Neural cell (in vitro differentiated cells): ENCODE data around the gene IBA57. TPM values are rescaled to one million over a fixed set of nuclear protein-coding genes. Genes with fewer than 3 reads are reported as not detected.

Experiments used
- H2AFZ ChIP-seq: fragments of 200-600, 300-800 bp; sonication (generic), shearing (Covaris generic); 2 replicates; pipeline ENCODE4 v1.6.0; 2014; ENCODE audit warnings: low read depth, mild to moderate bottlenecking, antibody characterized with exemption, low read length, moderate library complexity
- H3F3A ChIP-seq: fragments of 200-600 bp; shearing (Covaris generic); 2 replicates; pipeline ENCODE4 v1.6.1; 2016; ENCODE audit warnings: mild to moderate bottlenecking, moderate library complexity, mixed read lengths, antibody characterized with exemption, low read length; ENCODE audit not compliant: insufficient read depth, poor library complexity, severe bottlenecking
- H3K27ac ChIP-seq: fragments of 200-600, 300-800 bp; sonication (generic), shearing (Covaris generic); 2 replicates; pipeline ENCODE4 v1.5.1; 2014; ENCODE audit warnings: mild to moderate bottlenecking, low read length, moderate library complexity
- H3K27me3 ChIP-seq: fragments of 300-800, 200-600 bp; sonication (generic), shearing (Covaris generic); 2 replicates; pipeline ENCODE4 v1.6.0; 2014; ENCODE audit warnings: mild to moderate bottlenecking, low read depth, low read length, moderate library complexity; ENCODE audit not compliant: insufficient read depth
- H3K36me3 ChIP-seq: fragments of 300-800, 200-600 bp; sonication (generic), shearing (Covaris generic); 2 replicates; pipeline ENCODE4 v1.5.1; 2014; ENCODE audit warnings: mild to moderate bottlenecking, antibody characterized with exemption, low read length, moderate library complexity; ENCODE audit not compliant: insufficient read depth
- H3K4me2 ChIP-seq: fragments of 300-800, 200-600 bp; sonication (generic), shearing (Covaris generic); 2 replicates; pipeline ENCODE4 v1.6.0; 2014; ENCODE audit warnings: mild to moderate bottlenecking, low read length
- H3K4me3 ChIP-seq: fragments of 300-800, 200-600 bp; sonication (generic), shearing (Covaris generic); 2 replicates; pipeline ENCODE4 v1.5.1; 2014; ENCODE audit warnings: mild to moderate bottlenecking, low read length, moderate library complexity
- H3K79me2 ChIP-seq: fragments of 200-600 bp; shearing (Covaris generic); replicated peaks from 2 replicates; pipeline ENCODE4 v1.6.0; 2014; ENCODE audit warnings: mild to moderate bottlenecking, low read length, moderate library complexity; ENCODE audit not compliant: insufficient read depth
- H3K9ac ChIP-seq: fragments of 300-800, 200-600 bp; sonication (generic), shearing (Covaris generic); 2 replicates; pipeline ENCODE4 v1.6.1; 2016; ENCODE audit warnings: mild to moderate bottlenecking, low read length, mixed read lengths
- H3K9me2 ChIP-seq: fragments of 200-600 bp; shearing (Covaris generic); 2 replicates; pipeline ENCODE4 v1.6.1; 2016; ENCODE audit warnings: mild to moderate bottlenecking, low read length, mixed read lengths; ENCODE audit not compliant: insufficient read depth
- H3K9me3 ChIP-seq: fragments of 200-600, 300-800 bp; sonication (generic), shearing (Covaris generic); 2 replicates; pipeline ENCODE4 v1.6.1; 2016; ENCODE audit warnings: mild to moderate bottlenecking, mixed run types, low read length, moderate library complexity, mixed read lengths
- H4K20me1 ChIP-seq: fragments of 200-600 bp; shearing (Covaris generic); 2 replicates; pipeline ENCODE4 v1.6.1; 2016; ENCODE audit warnings: mild to moderate bottlenecking, mixed run types; ENCODE audit not compliant: insufficient read depth
- EP300 ChIP-seq: fragments of 450-650 bp; conservative IDR thresholded peaks from 2 replicates; pipeline ENCODE4 v1.6.1; 2014; ENCODE audit warnings: antibody characterized with exemption, mild to moderate bottlenecking, moderate library complexity; ENCODE audit not compliant: poor library complexity, severe bottlenecking
- EZH2 ChIP-seq: fragments of 200-600, 300-800 bp; shearing (Covaris generic), sonication (generic); IDR thresholded peaks from 2 replicates; pipeline ENCODE4 v1.6.1; 2014; ENCODE audit warnings: antibody characterized with exemption, low read length, borderline replicate concordance, mild to moderate bottlenecking; ENCODE audit not compliant: insufficient read depth, poor library complexity, severe bottlenecking
- MXI1 ChIP-seq: fragments of 450-650 bp; conservative IDR thresholded peaks from 2 replicates; pipeline ENCODE4 v1.6.1; 2014; ENCODE audit warnings: antibody characterized with exemption, mild to moderate bottlenecking; ENCODE audit not compliant: poor library complexity, severe bottlenecking
- POLR2AphosphoS5 ChIP-seq: IDR thresholded peaks from 2 replicates; pipeline ENCODE4 v1.6.1; 2012
- RAD21 ChIP-seq: fragments of 450-650 bp; conservative IDR thresholded peaks from 2 replicates; pipeline ENCODE4 v1.6.1; 2014; ENCODE audit warnings: antibody characterized with exemption, mild to moderate bottlenecking, moderate library complexity
- SMC3 ChIP-seq: fragments of 450-650 bp; conservative IDR thresholded peaks from 2 replicates; pipeline ENCODE4 v1.6.1; 2014; ENCODE audit warnings: antibody characterized with exemption, mild to moderate bottlenecking, moderate library complexity; ENCODE audit not compliant: poor library complexity
- TAF1 ChIP-seq: IDR thresholded peaks from 2 replicates; pipeline ENCODE4 v1.6.1; 2012; ENCODE audit warnings: low read depth
- polyA plus RNA-seq: library from polyadenylated mRNA; depleted of rRNA; stranded (reverse); fragments of >200 nt; gene quantifications from 2 replicates; pipeline ENCODE4 v1.2.3, GENCODE V29; 2014
- TF ChIP-seq, protein P1 (sequence below): fragments of 450-650 bp; IDR thresholded peaks from 2 replicates; pipeline ENCODE4 v1.5.1; 2014; ENCODE audit warnings: antibody characterized with exemption, mild to moderate bottlenecking, moderate library complexity; ENCODE audit not compliant: poor library complexity, severe bottlenecking
- TF ChIP-seq, protein P2 (sequence below): IDR thresholded peaks from 2 replicates; pipeline ENCODE4 v1.6.1; 2012; ENCODE audit warnings: borderline replicate concordance

The IBA57 gene
- polyA plus RNA-seq, 1 donor from 2014 or later, result 5.5 TPM

DNA sequence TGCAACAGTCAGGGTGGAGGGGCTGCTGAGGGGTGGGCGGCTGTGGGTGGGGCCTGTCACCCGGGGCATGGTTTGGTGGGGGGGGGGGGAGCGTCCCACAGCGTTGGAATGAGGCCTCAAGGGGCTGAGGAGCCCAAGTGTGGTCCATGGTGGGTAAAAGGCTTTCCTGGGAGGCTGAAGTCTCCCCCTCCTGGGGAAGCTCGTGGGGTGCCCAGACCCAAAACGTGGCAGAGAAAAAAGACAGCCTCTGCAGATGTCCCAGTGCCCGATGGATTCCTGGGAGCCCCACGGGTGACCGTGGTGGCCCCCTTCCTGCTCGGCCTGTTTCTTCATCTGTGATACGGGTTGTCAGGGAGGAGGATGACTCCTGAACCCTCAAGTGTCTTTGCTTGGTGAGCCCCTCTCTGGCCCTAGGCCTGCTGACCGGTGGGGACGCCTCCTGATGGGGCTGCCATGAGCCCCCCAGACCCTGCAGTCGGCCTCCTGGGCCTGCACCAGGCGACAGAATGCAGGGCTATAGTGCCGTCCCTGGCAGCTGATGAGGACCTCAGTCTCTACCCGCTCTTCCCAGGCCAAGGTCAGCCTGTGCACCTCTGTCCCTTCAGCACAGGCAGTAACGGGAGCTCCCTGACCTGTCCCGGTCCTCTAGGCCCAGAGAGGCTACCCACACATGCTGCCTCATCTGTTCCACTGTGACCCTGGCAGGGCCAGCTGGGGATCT lies 43.4 kb downstream of the IBA57 start:
- H3K27ac ChIP-seq, result no peak overlapping the region
- no peak overlapping the region for H2AFZ ChIP-seq
- H3K4me2 ChIP-seq, result no peak overlapping the region
- no peaks in the 10 kb centered on the region for H4K20me1 ChIP-seq
- TF ChIP-seq RAD21, result no peak
- TF ChIP-seq POLR2AphosphoS5, result no peak
- no peak for TF ChIP-seq TAF1
- TF ChIP-seq MXI1, result no peak
- TF ChIP-seq, protein P1, sequence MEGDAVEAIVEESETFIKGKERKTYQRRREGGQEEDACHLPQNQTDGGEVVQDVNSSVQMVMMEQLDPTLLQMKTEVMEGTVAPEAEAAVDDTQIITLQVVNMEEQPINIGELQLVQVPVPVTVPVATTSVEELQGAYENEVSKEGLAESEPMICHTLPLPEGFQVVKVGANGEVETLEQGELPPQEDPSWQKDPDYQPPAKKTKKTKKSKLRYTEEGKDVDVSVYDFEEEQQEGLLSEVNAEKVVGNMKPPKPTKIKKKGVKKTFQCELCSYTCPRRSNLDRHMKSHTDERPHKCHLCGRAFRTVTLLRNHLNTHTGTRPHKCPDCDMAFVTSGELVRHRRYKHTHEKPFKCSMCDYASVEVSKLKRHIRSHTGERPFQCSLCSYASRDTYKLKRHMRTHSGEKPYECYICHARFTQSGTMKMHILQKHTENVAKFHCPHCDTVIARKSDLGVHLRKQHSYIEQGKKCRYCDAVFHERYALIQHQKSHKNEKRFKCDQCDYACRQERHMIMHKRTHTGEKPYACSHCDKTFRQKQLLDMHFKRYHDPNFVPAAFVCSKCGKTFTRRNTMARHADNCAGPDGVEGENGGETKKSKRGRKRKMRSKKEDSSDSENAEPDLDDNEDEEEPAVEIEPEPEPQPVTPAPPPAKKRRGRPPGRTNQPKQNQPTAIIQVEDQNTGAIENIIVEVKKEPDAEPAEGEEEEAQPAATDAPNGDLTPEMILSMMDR, result no peak
- no peak for TF ChIP-seq EZH2
- TF ChIP-seq SMC3, result no peak
- TF ChIP-seq, protein P2, sequence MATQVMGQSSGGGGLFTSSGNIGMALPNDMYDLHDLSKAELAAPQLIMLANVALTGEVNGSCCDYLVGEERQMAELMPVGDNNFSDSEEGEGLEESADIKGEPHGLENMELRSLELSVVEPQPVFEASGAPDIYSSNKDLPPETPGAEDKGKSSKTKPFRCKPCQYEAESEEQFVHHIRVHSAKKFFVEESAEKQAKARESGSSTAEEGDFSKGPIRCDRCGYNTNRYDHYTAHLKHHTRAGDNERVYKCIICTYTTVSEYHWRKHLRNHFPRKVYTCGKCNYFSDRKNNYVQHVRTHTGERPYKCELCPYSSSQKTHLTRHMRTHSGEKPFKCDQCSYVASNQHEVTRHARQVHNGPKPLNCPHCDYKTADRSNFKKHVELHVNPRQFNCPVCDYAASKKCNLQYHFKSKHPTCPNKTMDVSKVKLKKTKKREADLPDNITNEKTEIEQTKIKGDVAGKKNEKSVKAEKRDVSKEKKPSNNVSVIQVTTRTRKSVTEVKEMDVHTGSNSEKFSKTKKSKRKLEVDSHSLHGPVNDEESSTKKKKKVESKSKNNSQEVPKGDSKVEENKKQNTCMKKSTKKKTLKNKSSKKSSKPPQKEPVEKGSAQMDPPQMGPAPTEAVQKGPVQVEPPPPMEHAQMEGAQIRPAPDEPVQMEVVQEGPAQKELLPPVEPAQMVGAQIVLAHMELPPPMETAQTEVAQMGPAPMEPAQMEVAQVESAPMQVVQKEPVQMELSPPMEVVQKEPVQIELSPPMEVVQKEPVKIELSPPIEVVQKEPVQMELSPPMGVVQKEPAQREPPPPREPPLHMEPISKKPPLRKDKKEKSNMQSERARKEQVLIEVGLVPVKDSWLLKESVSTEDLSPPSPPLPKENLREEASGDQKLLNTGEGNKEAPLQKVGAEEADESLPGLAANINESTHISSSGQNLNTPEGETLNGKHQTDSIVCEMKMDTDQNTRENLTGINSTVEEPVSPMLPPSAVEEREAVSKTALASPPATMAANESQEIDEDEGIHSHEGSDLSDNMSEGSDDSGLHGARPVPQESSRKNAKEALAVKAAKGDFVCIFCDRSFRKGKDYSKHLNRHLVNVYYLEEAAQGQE, result no peak
- no peak for TF ChIP-seq EP300
- H3K27me3 ChIP-seq, result peaks cover 6% of the 10 kb centered on the region
- H3F3A ChIP-seq, result no peaks in the 10 kb centered on the region
- no peak overlapping the region for H3K4me3 ChIP-seq
- no peaks in the 10 kb centered on the region for H3K36me3 ChIP-seq
- H3K9me3 ChIP-seq, result no peaks in the 10 kb centered on the region
- H3K79me2 ChIP-seq, result no peaks in the 10 kb centered on the region
- H3K9me2 ChIP-seq, result no peaks in the 10 kb centered on the region
- no peak overlapping the region for H3K9ac ChIP-seq

DNA sequence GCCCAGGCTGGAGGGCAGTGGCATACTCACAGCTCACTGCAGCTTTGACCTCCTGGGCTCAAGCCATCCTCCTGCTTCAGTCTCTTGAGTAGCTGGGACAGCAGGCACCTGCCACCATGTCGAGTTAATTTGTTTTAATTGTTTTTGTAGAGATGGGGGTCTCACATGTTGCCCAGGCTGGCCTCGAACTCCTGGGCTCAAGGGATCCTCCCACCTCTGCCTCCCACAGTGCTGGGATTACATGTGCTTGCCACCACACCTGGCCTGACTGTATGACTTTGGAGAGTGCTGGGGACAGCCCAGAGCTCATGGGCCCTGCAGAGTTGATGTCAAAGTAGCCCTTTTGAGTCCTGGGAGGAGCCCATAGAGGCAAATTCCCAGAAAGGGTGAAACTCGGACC lies 44.1 kb downstream of the IBA57 start:
- Histone ChIP-seq H3K9me3 (no peaks in the 10 kb centered on the region), H3K79me2 (no peaks in the 10 kb centered on the region), H4K20me1 (no peaks in the 10 kb centered on the region), H3K9ac (no peak overlapping the region), H3K9me2 (no peaks in the 10 kb centered on the region), H3K36me3 (no peaks in the 10 kb centered on the region), H3K27ac (no peak overlapping the region), H2AFZ (no peak overlapping the region), H3F3A (no peaks in the 10 kb centered on the region), H3K27me3 (peaks cover 6% of the 10 kb centered on the region), H3K4me2 (no peak overlapping the region), H3K4me3 (no peak overlapping the region)
- TF ChIP-seq EZH2 (no peak), MXI1 (no peak), POLR2AphosphoS5 (no peak), TAF1 (no peak), EP300 (no peak), SMC3 (no peak), RAD21 (no peak)
- TF ChIP-seq, protein P2, result no peak
- TF ChIP-seq, protein P1, result no peak
